T-cell (primary cell): Measurements from ENCODE around the gene COL6A3. TPM values are rescaled to one million over a fixed set of nuclear protein-coding genes. Genes with fewer than 3 reads are reported as not detected.
A peak's percentile ranks its signal among the peaks of the same experiment; 100 is the strongest.

Experiments used
- ATAC-seq, 4 experiments: fragments of 200-7000 bp in 3 of 4; fragments of 150-1000 bp in 1 of 4; cut with Tn5 transposase; replicated peaks in 1 of 4; 1 replicate in 3 of 4; 2 replicates in 1 of 4; pipeline ENCODE4 v1.10.0; 2021; ENCODE audit warnings: moderate library complexity in 3 of 4, mild to moderate bottlenecking in 2 of 4, moderate number of reproducible peaks in 1 of 4
- CTCF ChIA-PET, 2 donors: fragments of 300-600 bp; sonication (Branson Sonifier 250); formaldehyde crosslinking; loops; one replicate each; lab custom pipeline; 2022; ENCODE audit warnings: antibody characterized with exemption in 2 of 2; lab: Charles Lee
- POLR2A ChIA-PET, 2 donors: fragments of 300-600 bp; sonication (Branson Sonifier 250); formaldehyde crosslinking; loops; one replicate each; lab custom pipeline; 2022; ENCODE audit warnings: antibody characterized with exemption in 2 of 2; lab: Charles Lee
- DNase-seq, 35 experiments: peaks; one replicate each; pipeline versions ENCODE4 v3.0.0 to v3.0.0-alpha.2; 2013 to 2023
- H3K27ac ChIP-seq: one replicate; pipeline ENCODE4 v1.5.1; 2013; ENCODE audit warnings: low read length
- H3K27me3 ChIP-seq, 2 experiments: replicated peaks in 1 of 2; 1 replicate in 1 of 2; 2 replicates in 1 of 2; pipeline versions ENCODE4 v1.6.1 to v1.7.0; 2013; ENCODE audit warnings: low read length in 1 of 2, mixed read lengths in 1 of 2; ENCODE audit not compliant: control insufficient read depth in 2 of 2, insufficient read depth in 2 of 2; ENCODE audit errors: extremely low read depth in 1 of 2
- H3K36me3 ChIP-seq, 2 donors: 1 replicate in 1 of 2; 2 replicates in 1 of 2; pipeline versions ENCODE4 v1.6.1 to v1.7.0; 2013; ENCODE audit warnings: low read length in 1 of 2; ENCODE audit not compliant: control insufficient read depth in 2 of 2, insufficient read depth in 1 of 2; ENCODE audit errors: extremely low read depth in 1 of 2
- H3K4me1 ChIP-seq, 2 experiments: 1 replicate in 1 of 2; 2 replicates in 1 of 2; pipeline versions ENCODE4 v1.6.1 to v1.7.0; 2013; ENCODE audit warnings: low read length in 2 of 2, mixed read lengths in 1 of 2; ENCODE audit not compliant: insufficient read depth in 2 of 2, control insufficient read depth in 1 of 2; ENCODE audit errors: extremely low read depth in 1 of 2
- H3K4me3 ChIP-seq, 2 donors: 1 replicate in 1 of 2; 2 replicates in 1 of 2; pipeline versions ENCODE4 v1.5.1 to v1.7.0; 2013; ENCODE audit warnings: mild to moderate bottlenecking in 2 of 2, low read length in 1 of 2, moderate library complexity in 1 of 2; ENCODE audit not compliant: control insufficient read depth in 1 of 2; ENCODE audit errors: extremely low read depth in 1 of 2
- H3K9me3 ChIP-seq: 2 replicates; pipeline ENCODE4 v1.7.0; 2013
- H3K27ac Mint-ChIP-seq, 2 donors: one replicate each; pipeline ENCODE4 v1.8.0; 2020 to 2021; ENCODE audit warnings: mild to moderate bottlenecking in 2 of 2, mixed read lengths in 2 of 2
- H3K27me3 Mint-ChIP-seq, 2 donors: one replicate each; pipeline ENCODE4 v1.8.0; 2021 to 2022; ENCODE audit warnings: mixed read lengths in 2 of 2
- H3K36me3 Mint-ChIP-seq: one replicate; pipeline ENCODE4 v1.8.0; 2021; ENCODE audit warnings: mixed read lengths
- H3K4me1 Mint-ChIP-seq, 3 donors: one replicate each; pipeline ENCODE4 v1.8.0; 2020 to 2022; ENCODE audit warnings: mixed read lengths in 3 of 3, mild to moderate bottlenecking in 1 of 3
- H3K4me3 Mint-ChIP-seq, 3 donors: one replicate each; pipeline ENCODE4 v1.8.0; 2020 to 2022; ENCODE audit warnings: mild to moderate bottlenecking in 3 of 3, mixed read lengths in 3 of 3, moderate library complexity in 3 of 3
- H3K9me3 Mint-ChIP-seq, 3 donors: one replicate each; pipeline ENCODE4 v1.8.0; 2020 to 2022; ENCODE audit warnings: mixed read lengths in 3 of 3
- WGBS: methylation state at CpG from one replicate; pipeline ENCODE4 v1.1.5; 2013; ENCODE audit warnings: missing lambda C conversion rate; ENCODE audit not compliant: insufficient coverage; 5-methylcytosine and 5-hydroxymethylcytosine counted together
- total RNA-seq, 35 experiments: library from RNA in 6 of 35; stranded (reverse) in 6 of 35; fragments of 120-200 nt in 1 of 35; gene quantifications; one replicate each; pipeline versions ENCODE4 v1.2.1 to v1.2.4 and lab custom pipeline; 2013 to 2026

COL6A3 gene
- total RNA-seq (1 to 10 TPM; 1.5 to 2.9 (median 2.5) TPM), total RNA-seq (lab: John Stamatoyannopoulos, UW) (1.6 to 156 (median 8.2) reads per million in 29 experiments)
- total RNA-seq (2013) = 3.5 TPM

- Histone ChIP-seq H3K27ac (no peak within 1 kb of the TSS), H3K9me3 (no peaks in the 10 kb centered on the region), H3K4me1 (no peaks in the 10 kb centered on the region), H3K36me3 (peaks cover 0 to 2% of the 10 kb centered on the region in 2 donors), H3K27me3 (peaks cover 0 to 11% of the 10 kb centered on the region in 2 experiments), H3K4me3 (no peak within 1 kb of the TSS)
- WGBS = 84% methylated on average over 14 of the region's 16 CpGs
- DNase-seq = no peak
- ATAC-seq = no peak
- Mint-ChIP-seq H3K4me1 (no peaks in the 10 kb centered on the region), H3K36me3 (no peaks in the 10 kb centered on the region), H3K4me3 (no peak within 1 kb of the TSS), H3K27me3 (no peaks in the 10 kb centered on the region), H3K27ac (no peak within 1 kb of the TSS), H3K9me3 (no peaks in the 10 kb centered on the region)
- ChIA-PET POLR2A (no interaction called here), CTCF (interaction anchor here in 1 of 2 donors (0.5 kb wide), 1 partner anchor 221 kb away, joined by 3 read pairs; no protein-coding TSS in a partner anchor)
Observed at GRCh38 chr2:237413777-237414661, at the start of gene COL6A3. TSS of gene COL6A3 (minus strand) at chr2:237414164. CDS start at chr2:237396817, 17,347 bp downstream.

- H3K27me3 Mint-ChIP-seq = no peaks in the 10 kb centered on the region
- H3K4me1 Mint-ChIP-seq = peaks cover 12% of the 10 kb centered on the region in 3 donors
- no peak overlapping the region for H3K4me3 Mint-ChIP-seq
- CTCF ChIA-PET = interaction anchor here in 1 of 2 donors (1.2 kb wide), 1 partner anchor 38 kb away, joined by 3 read pairs; no protein-coding TSS in a partner anchor
- H3K9me3 ChIP-seq = no peaks in the 10 kb centered on the region
- H3K9me3 Mint-ChIP-seq = no peaks in the 10 kb centered on the region
- H3K36me3 Mint-ChIP-seq = no peaks in the 10 kb centered on the region
- H3K4me1 ChIP-seq = peaks cover 0 to 3% of the 10 kb centered on the region in 2 experiments
- no peak for ATAC-seq
- H3K27ac Mint-ChIP-seq = no peak overlapping the region
- no peaks in the 10 kb centered on the region for H3K36me3 ChIP-seq
- POLR2A ChIA-PET = no interaction called here
- H3K27ac ChIP-seq = no peak overlapping the region
- peaks cover 0 to 5% of the 10 kb centered on the region in 2 experiments for H3K27me3 ChIP-seq
- DNase-seq = no peak
- H3K4me3 ChIP-seq = no peak overlapping the region
- WGBS = no CpG with 5 or more reads among the region's 3 CpGs
Observed at GRCh38 chr2:237459741-237460174, 45.8 kb upstream of the COL6A3 start.

- CTCF ChIA-PET = no interaction called here
- no peak overlapping the region for H3K4me3 Mint-ChIP-seq
- Histone ChIP-seq H3K27me3 (peaks cover 0 to 5% of the 10 kb centered on the region in 2 experiments), H3K9me3 (no peaks in the 10 kb centered on the region), H3K4me1 (peaks cover 0 to 3% of the 10 kb centered on the region in 2 experiments), H3K27ac (no peak overlapping the region), H3K36me3 (no peaks in the 10 kb centered on the region), H3K4me3 (no peak overlapping the region)
- no peak for DNase-seq
- ATAC-seq = no peak
- WGBS = 80% methylated on average over 1 of the region's 4 CpGs
- no peaks in the 10 kb centered on the region for H3K27me3 Mint-ChIP-seq
- H3K9me3 Mint-ChIP-seq = no peaks in the 10 kb centered on the region
- no peaks in the 10 kb centered on the region for H3K36me3 Mint-ChIP-seq
- no peak overlapping the region for H3K27ac Mint-ChIP-seq
- peaks cover 12% of the 10 kb centered on the region in 3 donors for H3K4me1 Mint-ChIP-seq
- POLR2A ChIA-PET = no interaction called here
Observed at GRCh38 chr2:237459226-237459625, 45.3 kb upstream of the COL6A3 start.

GRCh38 chr2:237458519-237458918 lies 44.6 kb upstream of the COL6A3 start:
- H3K36me3 ChIP-seq = no peaks in the 10 kb centered on the region
- Mint-ChIP-seq H3K27ac (peak overlapping the region in 1 of 2 donors; percentile 46), H3K9me3 (no peaks in the 10 kb centered on the region), H3K36me3 (no peaks in the 10 kb centered on the region), H3K27me3 (no peaks in the 10 kb centered on the region), H3K4me1 (peaks cover 12% of the 10 kb centered on the region in 3 donors), H3K4me3 (no peak overlapping the region)
- H3K4me1 ChIP-seq = peaks cover 0 to 3% of the 10 kb centered on the region in 2 experiments
- DNase-seq = no peak
- peak in 2 of 4 experiments; percentile 26 to 43 for ATAC-seq
- ChIA-PET POLR2A (no interaction called here), CTCF (interaction anchor here in 1 of 2 donors (0.5 kb wide), 1 partner anchor 10 kb away, joined by 6 read pairs; no protein-coding TSS in a partner anchor)
- no peak overlapping the region for H3K27ac ChIP-seq
- no peak overlapping the region for H3K4me3 ChIP-seq
- no peaks in the 10 kb centered on the region for H3K9me3 ChIP-seq
- WGBS = 57% methylated on average over 1 of the region's 1 CpG
- H3K27me3 ChIP-seq = peaks cover 0 to 5% of the 10 kb centered on the region in 2 experiments

- Histone ChIP-seq H3K27ac (no peak overlapping the region), H3K27me3 (peaks cover 0 to 5% of the 10 kb centered on the region in 2 experiments), H3K4me3 (no peak overlapping the region), H3K36me3 (no peaks in the 10 kb centered on the region), H3K4me1 (peaks cover 0 to 3% of the 10 kb centered on the region in 2 experiments), H3K9me3 (no peaks in the 10 kb centered on the region)
- ATAC-seq (no peak), DNase-seq (no peak)
- ChIA-PET CTCF (no interaction called here), POLR2A (no interaction called here)
- Mint-ChIP-seq H3K36me3 (no peaks in the 10 kb centered on the region), H3K4me3 (no peak overlapping the region), H3K27me3 (no peaks in the 10 kb centered on the region), H3K9me3 (no peaks in the 10 kb centered on the region), H3K4me1 (peaks cover 12% of the 10 kb centered on the region in 3 donors), H3K27ac (no peak overlapping the region)
- WGBS = 92% methylated on average over 1 of the region's 2 CpGs
Observed at GRCh38 chr2:237457388-237457941, 43.5 kb upstream of the COL6A3 start.

- Histone ChIP-seq H3K4me3 (no peak overlapping the region), H3K36me3 (no peaks in the 10 kb centered on the region), H3K4me1 (peaks cover 0 to 3% of the 10 kb centered on the region in 2 experiments), H3K27me3 (peaks cover 0 to 5% of the 10 kb centered on the region in 2 experiments), H3K9me3 (no peaks in the 10 kb centered on the region), H3K27ac (no peak overlapping the region)
- no peak for DNase-seq
- Mint-ChIP-seq H3K27ac (no peak overlapping the region), H3K9me3 (no peaks in the 10 kb centered on the region), H3K4me1 (peaks cover 12 to 13% (median 12%) of the 10 kb centered on the region in 3 donors), H3K36me3 (no peaks in the 10 kb centered on the region), H3K4me3 (no peak overlapping the region), H3K27me3 (no peaks in the 10 kb centered on the region)
- WGBS = 85% methylated on average over 6 of the region's 11 CpGs
- POLR2A ChIA-PET = no interaction called here
- CTCF ChIA-PET = no interaction called here
- no peak for ATAC-seq
Observed at GRCh38 chr2:237456200-237456843, 42.4 kb upstream of the COL6A3 start.
